ENCODE results near the gene KXD1.
"Not testable (repeated sequence)": the region's sequence is repeated elsewhere in the genome, so short reads cannot be mapped to it uniquely, and the experiment has no call there.

KXD1 gene

DNA sequence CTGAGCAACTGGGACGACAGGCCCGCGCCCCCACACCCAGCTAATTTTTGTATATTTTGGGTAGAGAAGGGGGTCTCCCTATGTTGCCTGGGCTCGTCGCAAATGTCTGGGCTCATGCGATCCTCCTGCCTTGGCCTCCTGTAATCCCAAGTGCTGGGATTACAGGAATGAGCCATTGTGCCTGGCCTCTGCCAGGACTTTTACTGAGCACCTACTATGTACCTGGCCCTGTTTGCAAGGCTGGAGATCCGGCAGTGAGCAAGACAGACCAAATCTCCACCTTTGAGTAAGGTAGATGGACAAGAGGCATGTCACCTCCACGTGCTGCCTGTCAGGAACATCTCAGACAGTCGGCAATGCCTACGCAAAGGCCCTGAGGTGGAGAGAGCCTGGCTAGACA is 21.2 kb upstream of the KXD1 start:
- no peak for DNase-seq (ENCODE audit: low read depth)

DNA sequence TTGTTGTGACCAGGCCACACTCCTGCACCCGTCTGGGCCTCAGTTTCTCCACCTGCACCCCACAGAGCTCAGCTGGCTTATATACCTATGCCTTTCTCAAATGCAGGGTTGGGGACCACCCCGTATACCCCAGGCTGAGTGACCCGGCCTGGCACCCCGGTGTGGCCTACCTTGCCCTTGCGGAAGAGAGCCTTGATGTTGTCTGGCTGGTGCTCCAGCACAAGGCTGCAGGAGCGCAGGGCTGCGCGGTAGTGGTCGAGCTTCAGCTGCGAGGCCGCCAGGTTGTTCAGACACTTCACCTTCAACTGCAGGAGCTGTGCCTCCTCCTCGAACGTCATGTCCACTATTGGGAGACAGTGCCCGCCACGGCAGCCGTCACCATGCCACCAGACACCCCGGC is 20.2 kb upstream of the KXD1 start:
- no peak for DNase-seq (ENCODE audit: low read depth)

DNA sequence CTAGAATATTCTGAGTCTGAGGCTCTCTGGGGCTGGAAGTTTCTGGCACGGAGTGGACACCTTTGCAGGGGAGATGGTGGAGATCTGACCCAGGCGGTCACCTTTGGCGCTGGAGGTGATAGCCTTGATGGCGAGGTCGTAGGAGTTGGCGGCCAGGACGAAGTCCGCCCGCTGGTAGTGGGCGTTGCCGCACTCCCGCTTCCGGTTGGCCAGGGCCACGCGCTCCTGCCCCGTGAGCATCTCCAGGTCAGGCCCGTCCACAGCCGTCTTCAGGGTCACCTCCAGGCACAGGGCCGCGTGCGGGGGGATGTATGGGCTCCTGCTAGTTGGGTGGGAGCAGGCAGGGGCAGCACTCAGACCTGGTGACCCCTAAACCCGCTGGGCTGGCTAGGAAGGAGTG is 19.6 kb upstream of the KXD1 start:
- no peak for DNase-seq (ENCODE audit: low read depth)

DNA sequence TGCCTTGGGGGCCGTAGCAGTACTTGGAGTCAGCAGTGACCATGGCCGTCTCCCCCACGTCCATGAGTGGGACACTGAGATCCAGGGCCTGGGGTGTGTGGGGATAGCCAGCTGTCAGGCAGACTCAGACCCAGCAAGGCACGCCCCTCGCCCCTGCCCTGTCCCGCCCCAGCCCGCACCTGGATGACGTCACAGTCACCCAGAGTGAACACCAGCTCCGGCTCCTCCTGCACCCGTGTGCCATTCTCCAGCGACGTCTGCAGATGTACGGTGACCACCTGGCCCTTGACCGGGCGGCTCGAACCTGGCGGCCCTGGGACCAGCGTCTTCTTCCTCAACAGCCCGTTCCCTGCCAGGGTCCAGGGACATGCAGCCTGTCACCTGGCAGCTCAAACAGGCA is 18.3 kb upstream of the KXD1 start:
- no peak for DNase-seq (ENCODE audit: low read depth)

DNA sequence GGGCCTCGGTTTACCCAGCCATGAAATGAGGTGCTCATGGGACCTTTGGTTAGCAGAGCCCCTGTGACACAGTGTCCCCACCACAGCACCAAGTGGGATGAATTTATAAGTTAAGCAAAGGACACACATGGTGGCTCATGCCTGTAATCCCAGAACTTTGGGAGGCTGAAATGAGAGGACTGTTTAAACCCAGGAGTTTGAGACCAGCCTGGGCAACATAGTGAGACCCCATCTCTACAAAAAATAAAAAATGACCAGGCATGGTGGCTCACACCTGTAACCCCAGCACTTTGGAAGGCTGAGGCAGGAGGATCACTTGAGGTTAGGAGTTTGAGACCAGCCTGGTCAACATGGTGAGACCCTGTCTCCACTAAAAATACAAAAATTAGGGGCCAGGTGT is 17.5 kb upstream of the KXD1 start:
- DNase-seq (ENCODE audit: low read depth), result not testable (repeated sequence)

DNA sequence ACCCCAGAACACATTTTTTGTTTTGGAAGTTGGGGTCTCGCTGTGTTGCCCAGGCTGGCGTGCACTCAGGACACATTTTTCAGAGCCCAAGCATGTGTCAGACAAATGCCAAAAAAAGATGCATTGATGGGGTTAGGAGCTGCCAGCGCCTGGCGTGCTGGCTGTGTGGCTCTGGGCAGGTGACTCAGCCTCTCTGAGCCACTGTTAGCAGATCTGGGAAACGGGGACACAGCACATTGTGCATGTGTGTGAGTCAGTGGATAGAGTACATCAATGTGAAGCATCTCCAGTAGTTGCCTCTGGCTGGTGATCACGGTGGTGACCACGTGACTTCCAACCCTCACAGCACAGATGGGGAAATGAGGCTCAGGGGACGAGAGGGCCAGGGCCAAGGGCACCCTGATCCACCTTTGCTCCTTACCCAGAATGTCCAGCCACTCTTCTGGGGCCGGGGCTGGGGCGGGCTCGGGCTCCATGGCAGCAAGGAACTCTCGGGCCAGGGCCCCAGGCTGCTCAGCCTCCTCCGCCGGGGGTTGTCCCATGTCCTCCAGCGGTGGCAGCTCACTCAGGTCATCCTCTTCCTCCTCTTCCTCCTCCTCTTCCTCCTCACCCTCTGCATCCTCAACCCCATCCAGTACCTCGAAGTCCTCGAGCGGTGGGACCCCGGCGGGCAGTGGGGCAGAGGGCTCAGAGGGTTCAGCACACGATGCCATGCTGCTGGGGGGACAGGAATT is 16.2 kb upstream of the KXD1 start:
- DNase-seq (ENCODE audit: low read depth), result no peak

DNA sequence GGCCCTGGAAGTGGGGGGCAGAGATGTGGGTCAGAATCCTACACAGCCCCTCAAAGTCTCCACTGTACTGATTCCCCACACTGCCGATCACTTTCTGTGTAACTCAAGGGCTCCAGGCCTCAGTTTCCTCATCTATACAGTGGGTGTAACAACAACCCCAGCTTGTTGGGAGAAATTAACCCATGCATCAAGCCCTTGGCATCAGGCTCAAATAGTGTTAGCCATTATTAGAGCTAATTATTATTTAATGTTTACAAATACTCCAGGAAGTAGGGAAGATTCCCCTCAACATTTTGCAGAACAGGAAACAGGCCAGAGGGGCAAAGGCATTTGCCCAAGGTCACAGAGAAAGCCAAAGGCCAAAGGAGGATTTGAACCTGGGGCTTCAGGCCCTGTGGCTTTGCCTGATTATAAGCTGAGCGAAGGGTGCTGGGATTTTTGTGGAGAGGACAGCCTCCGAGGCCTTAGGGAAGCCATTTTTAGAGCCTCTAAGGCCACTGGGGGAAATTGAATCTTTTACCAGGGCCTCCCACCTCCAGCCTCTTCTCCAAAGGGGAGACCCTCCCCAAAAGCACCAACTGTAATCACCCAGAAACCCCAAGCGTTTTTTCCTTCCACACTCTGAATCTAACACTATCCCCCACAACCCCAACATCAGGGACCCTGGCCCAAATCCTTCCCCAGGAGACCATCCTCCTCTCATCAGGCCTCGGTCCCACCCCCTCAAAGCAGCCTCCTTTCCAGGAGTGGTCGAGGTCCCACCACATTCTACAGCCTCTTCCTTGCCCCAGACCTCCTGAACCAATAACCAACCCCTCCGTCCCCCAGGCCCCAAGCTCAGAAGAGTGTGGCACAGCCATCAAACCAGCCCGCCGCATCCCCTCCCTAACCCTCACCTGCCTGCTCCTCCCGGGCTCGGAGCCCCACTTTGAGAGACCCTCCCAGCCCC is 15.4 kb upstream of the KXD1 start:
- no peak for DNase-seq (ENCODE audit: low read depth)

DNA sequence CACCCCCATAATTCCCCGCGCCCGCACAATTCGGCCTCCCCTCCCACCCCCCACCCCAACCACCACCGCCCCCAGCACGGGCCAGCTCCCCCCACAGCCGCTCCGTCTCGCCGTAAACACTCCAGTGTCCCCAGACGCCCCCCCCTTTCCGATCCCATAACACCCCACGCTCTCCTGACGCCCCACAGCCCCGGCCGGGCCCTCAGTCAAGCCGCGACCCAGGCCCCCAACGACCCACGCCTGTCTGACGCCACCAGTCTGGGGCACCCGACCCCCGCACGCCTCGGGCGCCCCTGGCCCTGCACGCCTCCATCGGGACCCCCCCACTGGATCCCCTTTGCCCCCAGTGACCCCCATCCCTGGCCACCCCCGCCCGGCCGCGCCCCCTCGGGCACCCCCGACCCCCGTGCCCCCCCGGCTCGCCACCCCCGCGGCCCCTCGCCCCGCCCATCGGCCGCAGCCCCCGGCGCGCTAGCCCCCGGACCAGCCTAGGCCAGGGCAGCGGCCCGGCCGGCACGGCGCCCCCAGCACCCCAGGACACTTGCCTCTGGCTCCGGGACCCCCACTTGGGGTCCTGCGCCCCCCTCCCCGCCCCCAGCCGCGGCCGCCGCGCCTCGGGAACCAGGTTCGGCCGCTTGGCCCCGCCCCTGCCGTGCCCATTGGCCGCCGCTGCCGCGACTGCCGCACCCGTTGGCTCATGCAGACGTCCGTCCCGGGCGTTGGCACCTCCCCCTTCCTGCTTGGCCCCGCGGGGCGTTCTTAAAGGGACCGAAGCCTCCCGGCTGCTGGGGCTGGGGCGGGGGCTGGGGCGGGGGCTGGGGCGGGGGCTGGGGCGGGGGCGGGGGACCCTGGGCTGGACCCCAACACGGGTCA is 14.5 kb upstream of the KXD1 start, which contains the start of gene FKBP8:
FKBP8 (minus strand) TSS at position 633 of the 873 bp plus-strand sequence. CDS start 1,603 bp downstream, outside the sequence.
- peak; percentile 90 for DNase-seq (ENCODE audit: low read depth)

DNA sequence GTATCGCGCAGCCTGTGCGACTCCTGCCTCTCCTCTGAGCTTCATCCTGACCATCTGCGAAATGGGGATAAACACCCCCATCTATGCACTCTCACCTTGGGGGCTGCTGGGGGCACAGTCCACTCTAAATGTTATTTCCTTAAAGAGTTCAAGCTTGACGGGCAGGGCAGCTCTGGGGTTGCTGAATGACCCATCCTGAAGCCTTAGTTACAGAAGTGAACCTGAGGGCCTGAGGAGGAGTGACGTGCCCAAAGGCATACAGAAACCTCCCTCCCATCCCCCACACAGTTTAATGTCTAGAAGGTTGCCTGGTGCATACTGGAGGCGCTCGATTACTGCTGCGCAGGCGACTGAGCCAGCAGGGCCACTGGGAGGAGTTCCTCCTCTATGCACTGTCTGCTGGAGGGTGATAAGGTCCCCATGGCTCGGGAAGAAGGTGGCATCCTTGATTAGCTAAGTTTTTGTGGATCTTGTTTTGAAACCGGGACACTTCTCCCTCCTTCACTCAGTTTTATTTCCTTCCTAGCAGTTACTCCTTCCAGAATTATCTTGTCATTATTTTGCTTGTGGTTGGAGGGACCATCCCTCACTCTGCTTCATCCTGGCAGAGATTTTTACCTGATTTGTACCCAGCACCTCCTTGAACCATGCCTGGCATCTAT is 13.7 kb upstream of the KXD1 start:
- peak; percentile 71 for DNase-seq (ENCODE audit: low read depth)

DNA sequence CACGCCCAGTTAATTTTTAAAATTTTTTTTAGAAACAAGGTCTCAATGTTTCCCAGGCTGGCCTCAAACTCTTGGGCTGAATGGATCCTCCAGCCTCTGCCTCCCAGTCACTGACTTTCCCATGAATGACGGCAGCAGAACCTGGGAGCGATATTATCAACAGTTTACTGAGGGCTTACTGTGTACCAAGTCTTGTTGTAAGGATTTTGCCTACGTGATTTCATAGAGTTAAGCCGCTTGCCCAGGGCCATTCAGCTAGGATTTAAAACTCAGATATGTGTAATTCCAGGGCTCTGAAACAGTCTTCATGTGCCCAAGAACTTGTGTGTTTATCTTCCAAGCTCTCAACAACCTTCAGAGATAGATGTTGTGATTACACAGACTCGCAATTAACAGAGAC is 6.0 kb upstream of the KXD1 start:
- no peak for DNase-seq (ENCODE audit: low read depth)

DNA sequence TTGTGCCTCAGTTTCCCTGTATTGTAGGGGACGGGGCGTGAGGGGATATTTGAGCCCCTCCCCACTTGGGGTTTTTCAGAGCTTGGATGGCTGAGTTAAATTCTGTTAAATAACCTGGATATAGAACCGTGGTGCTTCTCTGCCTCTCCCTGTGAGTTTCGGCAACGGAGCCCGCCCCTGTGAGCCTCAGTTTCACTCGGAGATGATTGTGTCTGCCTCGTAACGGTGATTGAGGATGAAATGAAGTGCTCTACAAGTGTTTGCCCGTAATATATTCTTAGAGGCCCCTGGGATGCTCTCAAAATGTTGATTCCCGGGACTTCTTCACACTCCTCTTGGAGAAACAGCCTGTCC is 509 bp downstream of the KXD1 start:
- DNase-seq (ENCODE audit: low read depth), result no peak

DNA sequence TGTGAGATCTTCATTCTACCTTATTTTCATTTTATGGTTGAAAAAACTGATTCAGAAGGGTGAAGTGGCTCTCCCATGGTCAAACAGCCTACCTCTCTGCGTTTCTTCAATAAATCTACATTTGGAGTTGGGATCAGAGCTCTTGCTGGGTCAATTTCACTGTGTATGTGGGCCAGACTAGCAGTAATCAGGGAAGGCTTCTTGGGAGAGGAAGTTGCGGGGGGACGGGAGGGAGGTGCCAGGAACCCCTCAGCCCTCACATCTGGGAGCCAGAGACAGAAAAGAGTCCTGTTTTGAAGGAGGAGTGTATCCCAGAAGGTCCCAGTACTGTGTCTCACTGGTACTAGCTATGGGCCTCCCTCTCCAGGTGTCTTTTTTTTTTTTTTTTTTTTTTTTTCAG is 934 bp downstream of the KXD1 start:
- no peak for DNase-seq (ENCODE audit: low read depth)

DNA sequence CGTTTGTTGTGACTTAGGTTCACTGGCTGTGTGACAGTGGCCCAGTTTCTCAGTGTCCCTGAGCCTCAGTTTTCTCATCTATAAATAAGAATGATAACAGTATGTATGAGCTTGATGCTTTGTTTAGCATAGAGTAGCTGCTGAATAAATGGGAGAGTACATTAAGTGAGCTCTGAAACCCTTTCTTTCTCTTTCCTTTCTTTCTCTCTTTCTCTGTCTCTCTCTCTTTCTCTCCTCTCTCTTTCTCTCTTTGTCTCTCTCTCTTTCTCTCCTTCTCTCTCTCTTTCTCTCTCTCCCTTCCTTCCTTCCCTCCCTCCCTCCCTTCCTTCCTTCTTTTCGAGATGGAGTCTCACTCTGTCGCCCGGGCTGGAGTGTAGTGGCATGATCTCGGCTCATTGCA is 2.0 kb downstream of the KXD1 start:
- DNase-seq (ENCODE audit: low read depth), result no peak

DNA sequence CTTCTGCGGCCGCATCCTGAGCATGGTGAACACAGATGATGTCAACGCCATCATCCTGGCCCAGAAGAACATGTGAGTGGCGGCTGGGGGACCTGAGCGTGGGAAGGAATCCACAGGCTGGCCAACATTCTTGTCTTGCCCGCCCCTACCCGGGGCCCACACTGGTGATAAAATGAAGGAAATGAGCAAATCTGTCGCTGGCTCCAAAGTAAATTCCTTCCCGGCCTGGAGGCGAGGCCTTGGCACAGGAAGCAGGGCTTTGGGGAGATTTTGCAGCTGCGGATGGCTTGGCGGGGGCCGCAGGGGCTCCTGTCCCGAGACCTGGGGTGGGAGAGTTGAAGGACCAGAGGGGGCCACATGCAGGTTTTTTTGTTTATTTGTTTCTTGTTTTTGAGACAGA is 4.4 kb downstream of the KXD1 start:
- DNase-seq (ENCODE audit: low read depth), result no peak

DNA sequence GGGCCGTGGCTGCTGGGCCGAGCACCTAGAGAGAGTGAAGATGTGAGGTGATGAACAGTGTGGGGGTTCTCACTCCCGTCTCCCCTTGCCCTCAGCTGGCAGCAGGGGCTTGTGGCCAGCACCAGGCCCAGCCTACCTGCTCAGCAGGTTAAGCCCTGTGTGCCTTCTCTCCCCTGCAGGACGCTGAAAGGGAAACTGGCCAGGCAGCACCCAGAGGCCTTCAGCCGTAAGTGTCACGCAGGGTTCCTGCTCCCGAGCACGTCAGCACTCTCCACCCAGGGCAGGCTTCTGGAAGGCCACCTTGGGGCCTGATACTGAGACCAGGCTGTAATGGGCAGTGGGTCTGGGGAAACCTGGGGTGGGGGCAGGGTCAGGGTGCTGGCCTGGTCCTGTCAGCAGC is 9.3 kb downstream of the KXD1 start:
- DNase-seq (ENCODE audit: low read depth), result no peak

DNA sequence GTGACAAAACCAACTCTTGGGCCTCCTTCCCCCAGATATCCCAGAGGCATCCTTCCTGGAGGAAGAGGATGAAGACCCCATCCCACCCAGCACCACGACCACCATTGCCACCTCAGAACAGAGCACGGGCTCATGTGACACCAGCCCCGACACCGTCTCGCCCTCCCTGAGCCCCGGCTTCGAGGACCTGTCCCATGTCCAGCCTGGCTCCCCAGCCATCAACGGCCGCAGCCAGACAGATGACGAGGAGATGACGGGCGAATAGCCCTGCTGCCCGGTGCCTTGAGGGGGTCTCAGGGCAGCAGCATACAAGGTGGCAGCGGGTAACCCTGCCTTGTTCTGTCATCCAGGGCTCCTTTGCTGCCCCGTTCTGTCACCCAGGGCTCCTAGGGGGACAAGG is 10.7 kb downstream of the KXD1 start:
- DNase-seq (ENCODE audit: low read depth), result no peak

DNA sequence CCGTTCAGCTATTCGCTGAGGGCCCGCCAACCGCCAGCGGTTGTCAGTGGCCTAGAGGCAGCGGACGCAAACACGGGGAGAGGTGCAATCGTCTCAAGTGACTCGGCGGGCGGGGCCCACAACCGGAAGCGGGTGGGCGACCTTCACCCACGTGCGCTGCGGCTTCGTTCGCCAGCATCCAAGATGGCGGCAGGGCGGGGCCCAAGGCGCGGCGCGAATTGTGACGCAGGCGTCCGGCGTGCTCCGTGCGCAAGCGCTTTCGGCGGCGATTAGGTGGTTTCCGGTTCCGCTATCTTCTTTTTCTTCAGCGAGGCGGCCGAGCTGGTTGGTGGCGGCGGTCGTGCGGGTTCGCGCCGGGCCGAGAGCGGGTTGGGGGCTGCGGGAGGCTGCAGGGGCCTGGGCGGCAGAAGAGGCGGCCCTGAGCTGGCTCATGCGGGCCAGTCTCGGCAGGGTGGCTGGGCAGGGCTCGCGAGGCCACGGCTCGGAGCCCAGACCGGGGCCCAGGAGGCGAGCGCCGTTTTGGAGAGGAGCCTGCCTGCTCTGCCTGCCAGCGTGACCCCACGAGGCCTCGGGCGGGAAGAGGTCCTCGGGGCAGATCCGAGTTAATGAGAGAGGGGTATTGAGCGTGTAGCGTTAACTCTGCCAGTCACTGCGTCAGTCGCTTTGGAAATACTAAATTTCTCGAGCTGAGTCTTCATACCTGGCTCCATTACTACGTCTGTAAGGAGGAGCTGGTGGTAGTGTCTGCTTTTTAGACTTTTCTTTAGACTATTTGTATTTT is 14.1 kb downstream of the KXD1 start, which contains the start of gene UBA52:
UBA52 (plus strand) TSS at position 294 of the 781 bp plus-strand sequence. CDS start 1,444 bp downstream, outside the sequence.
- DNase-seq (ENCODE audit: low read depth), result peak; percentile 98

DNA sequence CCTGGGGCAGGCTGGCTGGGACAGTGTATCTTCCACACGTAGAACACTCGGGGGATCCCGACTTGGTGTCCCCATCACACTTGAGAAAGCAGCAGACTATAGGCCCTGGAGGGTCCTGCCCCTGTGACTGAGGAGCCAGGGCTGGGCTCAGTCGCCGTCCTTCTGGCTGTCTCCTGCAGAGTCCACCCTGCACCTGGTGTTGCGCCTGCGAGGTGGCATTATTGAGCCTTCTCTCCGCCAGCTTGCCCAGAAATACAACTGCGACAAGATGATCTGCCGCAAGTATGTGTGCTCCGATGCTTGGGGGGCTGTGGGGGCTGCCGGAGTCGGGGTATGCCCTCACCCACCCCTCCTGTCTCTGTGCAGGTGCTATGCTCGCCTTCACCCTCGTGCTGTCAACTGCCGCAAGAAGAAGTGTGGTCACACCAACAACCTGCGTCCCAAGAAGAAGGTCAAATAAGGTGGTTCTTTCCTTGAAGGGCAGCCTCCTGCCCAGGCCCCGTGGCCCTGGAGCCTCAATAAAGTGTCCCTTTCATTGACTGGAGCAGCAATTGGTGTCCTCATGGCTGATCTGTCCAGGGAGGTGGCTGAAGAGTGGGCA is 17.1 kb downstream of the KXD1 start:
- no peak for DNase-seq (ENCODE audit: low read depth)

DNA sequence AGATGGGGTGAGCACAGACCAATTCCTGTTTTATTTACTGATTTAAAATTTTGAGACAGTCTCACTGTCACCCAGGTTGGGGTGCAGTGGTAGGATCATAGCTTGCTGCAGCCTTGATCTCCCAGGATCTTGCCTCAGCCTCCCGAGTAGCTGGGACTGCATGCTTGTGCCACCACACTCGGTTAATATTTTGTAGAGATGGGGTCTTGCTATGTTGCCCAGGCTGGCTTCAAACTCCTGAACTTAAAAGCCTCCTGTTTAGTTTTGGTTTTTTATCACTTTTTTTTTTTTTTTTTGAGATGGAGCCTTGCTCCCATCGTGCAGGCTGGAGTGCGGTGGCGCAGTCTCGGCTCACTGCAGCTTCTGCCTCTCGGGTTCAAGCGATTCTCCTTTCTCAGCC is 18.7 kb downstream of the KXD1 start:
- DNase-seq (ENCODE audit: low read depth), result no peak

DNA sequence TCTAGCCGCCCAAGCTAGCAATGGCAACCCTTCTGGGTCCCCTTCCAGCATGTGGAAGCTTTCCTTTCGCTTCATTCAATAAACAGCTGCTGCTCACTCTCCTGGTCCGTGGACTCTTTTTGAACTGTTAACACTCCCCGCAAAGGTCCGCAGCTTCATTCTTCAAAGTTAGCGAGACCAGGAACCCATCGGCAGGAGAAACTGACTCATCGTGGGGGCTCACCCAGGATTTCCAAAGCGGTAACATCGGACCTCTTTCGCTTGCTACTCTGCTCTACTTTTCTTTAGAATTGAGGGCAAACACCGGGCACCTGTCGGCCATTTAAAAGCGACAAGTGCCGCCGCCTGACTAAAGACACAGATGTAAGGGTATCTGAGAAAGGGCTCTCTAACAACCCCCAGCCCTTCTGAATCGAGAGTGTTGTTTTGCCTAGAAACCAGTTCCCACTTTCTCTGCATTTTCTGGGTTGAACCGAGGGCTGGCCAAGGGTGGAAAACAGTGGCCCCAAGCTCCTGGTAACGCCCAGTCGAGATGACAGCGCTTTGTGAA is 19.8 kb downstream of the KXD1 start:
- no peak for DNase-seq (ENCODE audit: low read depth)
